Mucosa of rectum (tissue), 2 donors: ENCODE measurements around the gene SORCS2.

Experiments
- H3K27ac ChIP-seq, 2 donors: one replicate each; pipeline ENCODE4 v1.7.0; 2013; ENCODE audit warnings: inconsistent platforms in 2 of 2, low read depth in 2 of 2, low read length in 2 of 2
- H3K27me3 ChIP-seq, 2 donors: one replicate each; pipeline ENCODE4 v1.7.0; 2013; ENCODE audit warnings: low read length in 2 of 2; ENCODE audit not compliant: control insufficient read depth in 2 of 2, insufficient read depth in 2 of 2
- H3K36me3 ChIP-seq, 2 donors: one replicate each; pipeline ENCODE4 v1.7.0; 2013; ENCODE audit warnings: low read length in 2 of 2; ENCODE audit not compliant: control insufficient read depth in 2 of 2, insufficient read depth in 2 of 2
- H3K4me1 ChIP-seq, 2 donors: one replicate each; pipeline ENCODE4 v1.7.0; 2013; ENCODE audit warnings: low read length in 2 of 2, mild to moderate bottlenecking in 1 of 2; ENCODE audit not compliant: control insufficient read depth in 2 of 2, insufficient read depth in 2 of 2
- H3K4me3 ChIP-seq, 2 donors: one replicate each; pipeline ENCODE4 v1.7.0; 2013; ENCODE audit warnings: low read length in 2 of 2
- H3K9ac ChIP-seq, 2 donors: one replicate each; pipeline ENCODE4 v1.7.0; 2013; ENCODE audit warnings: low read length in 2 of 2, low read depth in 1 of 2, mild to moderate bottlenecking in 1 of 2
- H3K9me3 ChIP-seq, 2 donors: one replicate each; pipeline ENCODE4 v1.7.0; 2013; ENCODE audit warnings: low read length in 2 of 2; ENCODE audit not compliant: control insufficient read depth in 2 of 2
- donor health status: healthy.
- donor health status: Normal muscosa, but diverticular disease.

Gene SORCS2

GRCh38 chr4:7758476-7758875 is 566.1 kb downstream of the SORCS2 start:
- H3K9ac ChIP-seq, result no peak overlapping the region
- no peaks in the 10 kb centered on the region for H3K27me3 ChIP-seq
- no peak overlapping the region for H3K4me3 ChIP-seq
- H3K27ac ChIP-seq, result no peak overlapping the region
- peaks cover 16 to 26% of the 10 kb centered on the region in 2 donors for H3K36me3 ChIP-seq
- H3K4me1 ChIP-seq, result peaks cover 0 to 11% of the 10 kb centered on the region in 2 donors
- no peaks in the 10 kb centered on the region for H3K9me3 ChIP-seq

- Histone ChIP-seq H3K9me3 (no peaks in the 10 kb centered on the region), H3K9ac (peak overlapping the region in 1 of 2 donors; percentile 4), H3K27me3 (no peaks in the 10 kb centered on the region), H3K4me3 (no peak overlapping the region), H3K36me3 (peaks cover 22 to 31% of the 10 kb centered on the region in 2 donors), H3K27ac (no peak overlapping the region), H3K4me1 (peaks cover 0 to 11% of the 10 kb centered on the region in 2 donors)
These were observed 566.9 kb downstream of the SORCS2 start for GRCh38 chr4:7759216-7759615.

- Histone ChIP-seq H3K9ac (no peak overlapping the region), H3K36me3 (peaks cover 22 to 31% of the 10 kb centered on the region in 2 donors), H3K9me3 (no peaks in the 10 kb centered on the region), H3K4me1 (peaks cover 0 to 11% of the 10 kb centered on the region in 2 donors), H3K27ac (no peak overlapping the region), H3K4me3 (no peak overlapping the region), H3K27me3 (no peaks in the 10 kb centered on the region)
These were observed 567.3 kb downstream of the SORCS2 start for GRCh38 chr4:7759635-7760034.

- Histone ChIP-seq H3K9ac (no peak overlapping the region), H3K27me3 (no peaks in the 10 kb centered on the region), H3K36me3 (peaks cover 25 to 31% of the 10 kb centered on the region in 2 donors), H3K27ac (no peak overlapping the region), H3K4me1 (peaks cover 0 to 11% of the 10 kb centered on the region in 2 donors), H3K9me3 (no peaks in the 10 kb centered on the region), H3K4me3 (no peak overlapping the region)
These were observed 567.9 kb downstream of the SORCS2 start for GRCh38 chr4:7760228-7760627.

GRCh38 chr4:7760706-7761105 is 568.4 kb downstream of the SORCS2 start:
- Histone ChIP-seq H3K4me3 (no peak overlapping the region), H3K9me3 (no peaks in the 10 kb centered on the region), H3K9ac (no peak overlapping the region), H3K27me3 (no peaks in the 10 kb centered on the region), H3K27ac (no peak overlapping the region), H3K4me1 (peaks cover 0 to 11% of the 10 kb centered on the region in 2 donors), H3K36me3 (peaks cover 28 to 35% of the 10 kb centered on the region in 2 donors)

GRCh38 chr4:7761312-7761711 is 569.0 kb downstream of the SORCS2 start:
- peaks cover 0 to 11% of the 10 kb centered on the region in 2 donors for H3K4me1 ChIP-seq
- no peaks in the 10 kb centered on the region for H3K27me3 ChIP-seq
- H3K27ac ChIP-seq, result no peak overlapping the region
- H3K4me3 ChIP-seq, result no peak overlapping the region
- no peaks in the 10 kb centered on the region for H3K9me3 ChIP-seq
- H3K36me3 ChIP-seq, result peaks cover 32 to 37% of the 10 kb centered on the region in 2 donors
- H3K9ac ChIP-seq, result no peak overlapping the region

GRCh38 chr4:7761720-7762119 is 569.4 kb downstream of the SORCS2 start:
- Histone ChIP-seq H3K4me3 (no peak overlapping the region), H3K36me3 (peaks cover 32 to 39% of the 10 kb centered on the region in 2 donors), H3K9ac (no peak overlapping the region), H3K27ac (no peak overlapping the region), H3K4me1 (peaks cover 0 to 11% of the 10 kb centered on the region in 2 donors), H3K27me3 (no peaks in the 10 kb centered on the region), H3K9me3 (no peaks in the 10 kb centered on the region)

- H3K4me1 ChIP-seq, result peaks cover 0 to 5% of the 10 kb centered on the region in 2 donors
- no peak overlapping the region for H3K9ac ChIP-seq
- peaks cover 34 to 47% of the 10 kb centered on the region in 2 donors for H3K36me3 ChIP-seq
- no peaks in the 10 kb centered on the region for H3K27me3 ChIP-seq
- no peak overlapping the region for H3K27ac ChIP-seq
- no peak overlapping the region for H3K4me3 ChIP-seq
- no peaks in the 10 kb centered on the region for H3K9me3 ChIP-seq
These were observed 570.2 kb downstream of the SORCS2 start for GRCh38 chr4:7762376-7763030.

- Histone ChIP-seq H3K9ac (no peak overlapping the region), H3K27ac (no peak overlapping the region), H3K27me3 (no peaks in the 10 kb centered on the region), H3K9me3 (no peaks in the 10 kb centered on the region), H3K4me1 (no peaks in the 10 kb centered on the region), H3K4me3 (no peak overlapping the region), H3K36me3 (peaks cover 35 to 47% of the 10 kb centered on the region in 2 donors)
These were observed 570.8 kb downstream of the SORCS2 start for GRCh38 chr4:7763106-7763505.

GRCh38 chr4:7763788-7764187 is 571.5 kb downstream of the SORCS2 start:
- Histone ChIP-seq H3K9me3 (no peaks in the 10 kb centered on the region), H3K4me1 (no peaks in the 10 kb centered on the region), H3K36me3 (peaks cover 41 to 52% of the 10 kb centered on the region in 2 donors), H3K4me3 (no peak overlapping the region), H3K27ac (no peak overlapping the region), H3K9ac (no peak overlapping the region), H3K27me3 (no peaks in the 10 kb centered on the region)
